ENCODE results near the gene MED8. TPM values are rescaled to one million over a fixed set of nuclear protein-coding genes. Genes with fewer than 3 reads are reported as not detected.
A peak's percentile ranks its signal among the peaks of the same experiment; 100 is the strongest.
"Not testable (repeated sequence)": the region's sequence is repeated elsewhere in the genome, so short reads cannot be mapped to it uniquely, and the experiment has no call there.

Gene MED8
- total and polyA plus RNA-seq, 5 donors, result 16.0 to 22.1 (median 18.8) TPM

GRCh38 chr1:43421396-43421795 lies 31.8 kb upstream of the MED8 start:
- intact Hi-C loops (cut with DNase I), result no loop called here
- Histone ChIP-seq H3K27ac (ENCODE audit: low read length) (no peak overlapping the region), H3K4me3 (ENCODE audit: low read length) (no peak overlapping the region), H3K27me3 (ENCODE audit: control insufficient read depth, insufficient read depth) (no peaks in the 10 kb centered on the region), H3K4me1 (ENCODE audit: control insufficient read depth, insufficient read depth, low read length) (no peaks in the 10 kb centered on the region), H3K9me3 (ENCODE audit: control insufficient read depth, low read length) (no peaks in the 10 kb centered on the region)
- DNase-seq (no peak), ATAC-seq (no peak)
- WGBS, result 93% methylated on average over 6 of the region's 6 CpGs

- H3K27me3 ChIP-seq (ENCODE audit: control insufficient read depth, insufficient read depth), result no peaks in the 10 kb centered on the region
These were observed 31.3 kb upstream of the MED8 start for GRCh38 chr1:43420874-43421273.

GRCh38 chr1:43419627-43420425 lies 30.2 kb upstream of the MED8 start:
- 95% methylated on average over 13 of the region's 13 CpGs for WGBS

More at GRCh38 chr1:43420874-43421273, 31.3 kb upstream of the MED8 start:
- 94% methylated on average over 10 of the region's 10 CpGs for WGBS
- intact Hi-C loops (cut with DNase I), result no loop called here
- Histone ChIP-seq H3K9me3 (ENCODE audit: control insufficient read depth, low read length) (no peaks in the 10 kb centered on the region), H3K27ac (ENCODE audit: low read length) (no peak overlapping the region), H3K4me1 (ENCODE audit: control insufficient read depth, insufficient read depth, low read length) (no peaks in the 10 kb centered on the region), H3K4me3 (ENCODE audit: low read length) (no peak overlapping the region)
- no peak for DNase-seq
- no peak for ATAC-seq

GRCh38 chr1:43418858-43419257 lies 29.3 kb upstream of the MED8 start:
- H3K27ac ChIP-seq (ENCODE audit: low read length), result no peak overlapping the region
- WGBS, result 84% methylated on average over 4 of the region's 4 CpGs
- no peak overlapping the region for H3K4me3 ChIP-seq (ENCODE audit: low read length)
- DNase-seq (no peak), ATAC-seq (no peak)
- H3K9me3 ChIP-seq (ENCODE audit: control insufficient read depth, low read length), result no peaks in the 10 kb centered on the region
- intact Hi-C loops (cut with DNase I), result loop anchor here in 3 of 4 donors (5.0 to 10.0 kb wide), 3 partner anchors 184 to 194 kb away; no protein-coding TSS in a partner anchor
- H3K4me1 ChIP-seq (ENCODE audit: control insufficient read depth, insufficient read depth, low read length), result no peaks in the 10 kb centered on the region
- H3K27me3 ChIP-seq (ENCODE audit: control insufficient read depth, insufficient read depth), result no peaks in the 10 kb centered on the region

More at GRCh38 chr1:43419627-43420425, 30.2 kb upstream of the MED8 start:
- DNase-seq (peak in 1 of 3 donors; percentile 22), ATAC-seq (no peak)
- intact Hi-C loops (cut with DNase I), result loop anchor here in 3 of 4 donors (5.0 to 10.0 kb wide), 3 partner anchors 185 to 195 kb away; no protein-coding TSS in a partner anchor
- Histone ChIP-seq H3K4me1 (ENCODE audit: control insufficient read depth, insufficient read depth, low read length) (no peaks in the 10 kb centered on the region), H3K9me3 (ENCODE audit: control insufficient read depth, low read length) (no peaks in the 10 kb centered on the region), H3K27ac (ENCODE audit: low read length) (no peak overlapping the region), H3K27me3 (ENCODE audit: control insufficient read depth, insufficient read depth) (no peaks in the 10 kb centered on the region), H3K4me3 (ENCODE audit: low read length) (no peak overlapping the region)

- no peak overlapping the region for H3K4me3 ChIP-seq (ENCODE audit: low read length)
- WGBS, result 57% methylated on average over 5 of the region's 5 CpGs
- ATAC-seq, result peak in 1 of 2 donors; percentile 75
- no peaks in the 10 kb centered on the region for H3K27me3 ChIP-seq (ENCODE audit: control insufficient read depth, insufficient read depth)
- no peaks in the 10 kb centered on the region for H3K9me3 ChIP-seq (ENCODE audit: control insufficient read depth, low read length)
- no peaks in the 10 kb centered on the region for H3K4me1 ChIP-seq (ENCODE audit: control insufficient read depth, insufficient read depth, low read length)
- DNase-seq, result peak in 1 of 3 donors; percentile 27
- intact Hi-C loops (cut with DNase I), result loop anchor here (2.0 to 10.0 kb wide), 4 partner anchors 181 to 191 kb away; no protein-coding TSS in a partner anchor
- no peak overlapping the region for H3K27ac ChIP-seq (ENCODE audit: low read length)
These were observed 26.3 kb upstream of the MED8 start for GRCh38 chr1:43415901-43416300.

GRCh38 chr1:43414634-43415223 lies 25.1 kb upstream of the MED8 start:
- H3K9me3 ChIP-seq (ENCODE audit: control insufficient read depth, low read length), result no peaks in the 10 kb centered on the region
- intact Hi-C loops (cut with DNase I), result loop anchor here (2.0 to 10.0 kb wide), 5 partner anchors 177 to 190 kb away; no protein-coding TSS in a partner anchor
- no peaks in the 10 kb centered on the region for H3K27me3 ChIP-seq (ENCODE audit: control insufficient read depth, insufficient read depth)
- no peak overlapping the region for H3K27ac ChIP-seq (ENCODE audit: low read length)
- WGBS, result 77% methylated on average over 5 of the region's 5 CpGs
- H3K4me3 ChIP-seq (ENCODE audit: low read length), result no peak overlapping the region
- DNase-seq, result peak in 2 of 3 donors; percentile 49 to 56
- peak; percentile 73 to 83 for ATAC-seq
- H3K4me1 ChIP-seq (ENCODE audit: control insufficient read depth, insufficient read depth, low read length), result no peaks in the 10 kb centered on the region

- H3K4me1 ChIP-seq (ENCODE audit: control insufficient read depth, insufficient read depth, low read length), result not testable (repeated sequence)
- 95% methylated on average over 1 of the region's 1 CpG for WGBS
- intact Hi-C loops (cut with DNase I), result loop anchor here in 3 of 4 donors (5.0 to 10.0 kb wide), 3 partner anchors 176 to 189 kb away; no protein-coding TSS in a partner anchor
These were observed 23.8 kb upstream of the MED8 start for GRCh38 chr1:43413426-43413825.

GRCh38 chr1:43410571-43410970 lies 21.0 kb upstream of the MED8 start:
- Histone ChIP-seq H3K27me3 (ENCODE audit: control insufficient read depth, insufficient read depth) (no peaks in the 10 kb centered on the region), H3K27ac (ENCODE audit: low read length) (no peak overlapping the region), H3K4me3 (ENCODE audit: low read length) (no peak overlapping the region), H3K4me1 (ENCODE audit: control insufficient read depth, insufficient read depth, low read length) (no peaks in the 10 kb centered on the region), H3K9me3 (ENCODE audit: control insufficient read depth, low read length) (no peaks in the 10 kb centered on the region)
- WGBS, result 92% methylated on average over 3 of the region's 3 CpGs
- no peak for ATAC-seq
- no peak for DNase-seq
- intact Hi-C loops (cut with DNase I), result loop anchor here in 3 of 4 donors (5.0 to 10.0 kb wide), 3 partner anchors 173 to 186 kb away; no protein-coding TSS in a partner anchor

More at GRCh38 chr1:43413426-43413825, 23.8 kb upstream of the MED8 start:
- ATAC-seq; H3K27me3 ChIP-seq (ENCODE audit: control insufficient read depth, insufficient read depth); H3K27ac ChIP-seq (ENCODE audit: low read length); H3K9me3 ChIP-seq (ENCODE audit: control insufficient read depth, low read length); H3K4me3 ChIP-seq (ENCODE audit: low read length); DNase-seq: not testable (repeated sequence)

GRCh38 chr1:43405876-43406234 lies 16.3 kb upstream of the MED8 start:
- WGBS, result 83% methylated on average over 2 of the region's 2 CpGs
- H3K27ac ChIP-seq (ENCODE audit: low read length), result no peak overlapping the region
- peaks cover 5% of the 10 kb centered on the region for H3K4me1 ChIP-seq (ENCODE audit: control insufficient read depth, insufficient read depth, low read length)
- no peaks in the 10 kb centered on the region for H3K9me3 ChIP-seq (ENCODE audit: control insufficient read depth, low read length)
- no peak for ATAC-seq
- intact Hi-C loops (cut with DNase I), result no loop called here
- DNase-seq, result no peak
- H3K27me3 ChIP-seq (ENCODE audit: control insufficient read depth, insufficient read depth), result no peaks in the 10 kb centered on the region
- no peak overlapping the region for H3K4me3 ChIP-seq (ENCODE audit: low read length)

GRCh38 chr1:43405219-43405875 lies 15.7 kb upstream of the MED8 start:
- ATAC-seq, result peak; percentile 59 to 63
- Histone ChIP-seq H3K27me3 (ENCODE audit: control insufficient read depth, insufficient read depth) (no peaks in the 10 kb centered on the region), H3K4me3 (ENCODE audit: low read length) (no peak overlapping the region), H3K9me3 (ENCODE audit: control insufficient read depth, low read length) (no peaks in the 10 kb centered on the region), H3K27ac (ENCODE audit: low read length) (no peak overlapping the region), H3K4me1 (ENCODE audit: control insufficient read depth, insufficient read depth, low read length) (peaks cover 5% of the 10 kb centered on the region)
- intact Hi-C loops (cut with DNase I), result no loop called here
- no peak for DNase-seq
- 56% methylated on average over 6 of the region's 6 CpGs for WGBS

Data from right cardiac atrium (tissue), 5 donors.